Activated CD8-positive, alpha-beta memory T cell treated with anti-CD3 and anti-CD28 coated beads, Interleukin-2, amount 50 U/mL, for 1 hour (primary cell): ENCODE measurements around the gene SPSB4.
"Not testable (repeated sequence)": the region's sequence is repeated elsewhere in the genome, so short reads cannot be mapped to it uniquely, and the experiment has no call there.

Source experiments
- DNase-seq: peaks from one replicate; pipeline ENCODE4 v3.0.0-alpha.2; 2020; ENCODE audit errors: extremely low read depth

The SPSB4 gene

DNA sequence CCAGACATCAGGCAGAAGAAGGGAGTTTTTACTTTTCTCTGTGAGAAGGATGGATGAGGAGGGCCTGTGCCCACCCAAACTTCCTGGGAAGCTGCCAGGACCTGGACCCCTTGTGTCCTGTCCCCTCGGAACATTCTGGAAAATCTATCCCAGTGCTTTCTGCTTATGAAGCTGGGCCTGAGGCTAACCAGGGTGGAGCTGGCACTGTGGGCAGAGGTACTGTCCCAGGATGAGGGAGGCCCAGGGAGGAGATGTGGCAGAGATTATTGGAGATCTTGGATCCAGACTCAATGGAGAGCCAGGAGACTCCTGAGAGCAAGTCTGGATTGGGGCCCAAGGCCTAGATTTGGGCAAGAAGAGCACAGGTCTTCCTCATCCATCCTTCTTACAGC, 44.4 kb downstream of the SPSB4 start:
- DNase-seq, result no peak

DNA sequence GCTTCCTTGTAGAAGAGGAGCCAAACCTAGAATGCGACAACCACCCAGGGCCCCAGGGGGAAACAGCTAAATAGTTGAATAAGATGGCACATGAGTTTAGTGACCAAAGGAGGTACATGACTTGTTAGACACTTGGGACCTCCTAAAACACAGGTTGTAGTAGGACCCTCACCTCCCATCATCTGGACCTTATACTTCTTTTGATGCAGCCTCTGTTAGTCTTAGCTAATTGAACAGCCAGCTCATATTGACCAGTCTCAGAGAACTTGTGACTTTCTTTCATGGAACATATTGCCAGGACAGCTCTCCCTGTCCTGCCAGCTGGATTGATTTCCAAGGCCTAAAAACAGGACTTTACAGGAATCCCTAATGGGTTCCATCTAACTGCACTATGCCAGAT, 45.0 kb downstream of the SPSB4 start:
- no peak for DNase-seq

DNA sequence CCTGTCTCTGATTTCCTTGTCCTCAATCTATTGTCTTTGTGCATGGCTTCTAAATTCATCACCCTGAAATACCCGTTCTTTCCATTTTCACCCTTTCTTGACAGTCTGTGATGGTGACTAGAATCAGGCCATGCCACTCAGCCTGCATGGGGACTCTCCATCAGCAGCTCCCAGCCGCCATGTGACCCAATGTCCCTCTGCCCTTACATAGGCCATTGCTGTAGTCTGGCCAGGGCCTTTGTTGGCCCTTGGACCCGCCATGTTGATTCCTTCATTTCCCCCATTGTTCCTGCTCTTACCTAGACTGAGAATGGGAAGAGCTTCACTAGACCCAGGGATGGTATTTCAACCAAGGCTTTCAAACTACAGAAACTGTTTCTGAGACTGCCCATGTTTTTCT, 45.8 kb downstream of the SPSB4 start:
- no peak for DNase-seq

GRCh38 chr3:141100112-141100511, 49.0 kb downstream of the SPSB4 start:
- no peak for DNase-seq

DNA sequence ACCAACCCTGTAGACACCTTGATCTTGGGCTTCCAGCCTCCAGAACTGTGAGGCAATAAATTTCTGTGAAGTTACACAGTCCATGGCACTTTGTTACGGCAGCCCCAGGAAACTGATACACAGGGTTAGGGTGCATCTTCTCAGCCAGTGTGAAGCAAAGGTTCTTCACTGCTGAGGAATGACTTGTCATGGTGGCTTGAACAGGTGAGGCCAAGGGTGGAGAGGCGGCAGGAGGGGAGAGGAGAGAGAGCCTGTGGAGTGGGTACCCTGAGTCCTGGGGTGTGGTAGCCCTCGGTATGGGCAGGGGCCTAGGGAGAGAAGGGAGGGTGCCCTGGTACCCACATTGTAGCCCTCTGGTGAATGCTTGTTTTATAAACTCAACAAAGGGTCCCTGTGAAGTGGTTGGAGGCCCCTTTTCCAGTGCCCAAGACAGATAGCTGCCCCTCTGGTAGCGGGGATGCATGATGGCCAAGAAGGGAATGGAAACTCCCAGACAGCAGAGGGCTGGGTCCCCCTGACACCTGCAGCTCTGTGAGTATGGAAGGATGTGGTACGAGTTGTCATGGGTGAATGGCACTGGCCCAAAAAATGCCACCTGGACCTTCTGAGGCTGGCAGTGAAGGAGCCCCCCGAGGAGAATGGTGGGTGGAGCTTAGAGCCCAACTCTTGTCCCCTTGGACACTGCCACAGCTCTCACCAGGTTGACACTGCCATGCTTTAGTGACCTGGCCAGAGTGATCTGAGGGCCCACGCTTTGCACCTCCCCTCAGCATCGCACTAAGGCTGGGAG, 49.6 kb downstream of the SPSB4 start:
- no peak for DNase-seq

DNA sequence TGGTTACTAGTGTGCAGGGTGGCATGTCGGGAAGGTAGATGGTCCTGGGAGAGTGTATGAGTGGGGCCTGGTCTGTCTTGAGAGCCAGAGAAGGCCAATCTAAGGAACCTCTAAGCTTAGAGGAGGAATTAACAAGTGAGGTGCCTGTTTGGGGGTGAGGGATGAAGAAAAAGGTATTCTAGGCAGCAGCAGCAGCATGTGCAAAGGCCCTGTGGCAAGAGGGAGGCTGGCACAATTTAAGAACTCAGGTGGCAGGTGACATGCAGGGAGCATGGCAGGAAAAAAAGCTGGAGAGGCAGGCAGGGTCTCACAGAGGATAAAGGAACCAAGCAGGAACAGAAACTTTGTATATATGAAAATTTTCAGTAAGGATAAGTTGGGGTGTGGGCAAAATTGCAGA, 51.2 kb downstream of the SPSB4 start:
- DNase-seq, result no peak

DNA sequence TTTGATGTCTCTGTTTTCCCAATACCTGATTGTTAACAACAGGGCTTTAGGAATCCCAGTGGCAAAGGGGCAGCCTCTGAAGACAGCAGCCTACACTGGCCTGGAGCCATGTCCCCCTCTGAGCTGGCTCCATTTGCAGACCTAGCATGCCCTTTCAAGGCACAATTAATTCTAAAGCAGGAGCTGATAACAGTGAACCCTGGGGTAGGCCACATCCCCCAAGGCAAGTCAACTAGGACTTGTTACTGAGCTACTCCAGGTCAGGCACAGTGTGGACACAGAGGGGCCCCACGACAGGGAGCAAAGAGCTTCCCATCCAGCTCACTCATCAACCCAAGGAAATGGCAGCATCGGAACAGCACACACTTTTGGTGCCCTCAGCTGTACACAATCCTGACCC, 51.9 kb downstream of the SPSB4 start:
- no peak for DNase-seq

DNA sequence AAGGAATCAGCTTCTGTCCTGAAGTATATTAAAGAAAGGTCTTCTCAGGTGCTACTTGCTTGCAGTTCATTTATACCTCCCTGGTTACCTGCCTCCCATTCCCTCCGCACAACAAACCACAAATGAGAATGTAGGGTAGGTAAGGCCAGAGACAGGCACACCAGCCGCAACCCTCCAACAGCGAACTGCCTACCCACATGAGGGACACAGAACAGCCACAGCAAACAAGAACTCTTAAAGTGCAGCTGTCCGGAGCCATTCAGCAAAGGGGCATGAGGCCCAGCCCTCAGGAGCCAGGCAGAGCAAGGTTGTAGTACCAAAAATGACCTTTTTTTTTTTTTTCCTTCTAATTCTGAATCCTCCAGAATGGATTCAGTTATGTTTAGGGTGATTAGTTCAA, 52.4 kb downstream of the SPSB4 start:
- no peak for DNase-seq

GRCh38 chr3:141104151-141104821, 53.1 kb downstream of the SPSB4 start:
- DNase-seq, result no peak

- peak; percentile 22 for DNase-seq
These were observed 54.9 kb downstream of the SPSB4 start for GRCh38 chr3:141105828-141106628.

GRCh38 chr3:141106842-141107241, 55.7 kb downstream of the SPSB4 start:
- no peak for DNase-seq

- DNase-seq, result no peak
These were observed 56.9 kb downstream of the SPSB4 start for GRCh38 chr3:141108039-141108438.

DNA sequence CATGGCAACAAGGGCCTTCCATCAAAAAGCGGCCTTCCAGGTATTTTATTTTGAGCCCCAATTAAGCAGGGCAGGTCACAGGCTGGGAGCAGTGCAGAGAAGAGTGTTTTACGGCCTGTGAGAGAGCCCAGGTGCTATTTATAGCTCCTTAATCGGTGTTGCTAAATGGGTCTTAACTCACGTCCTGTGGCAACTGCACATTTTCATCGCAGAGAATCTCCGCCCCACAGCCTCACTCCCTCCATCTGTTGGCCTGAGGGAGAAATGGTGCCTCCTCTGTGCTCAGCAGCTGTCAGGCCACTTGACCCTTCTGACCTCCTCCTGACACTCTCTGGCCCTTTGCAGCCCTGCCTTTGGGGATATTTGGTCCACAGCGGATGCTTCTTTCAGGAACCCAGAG, 58.6 kb downstream of the SPSB4 start:
- DNase-seq, result no peak

GRCh38 chr3:141110322-141110721, 59.2 kb downstream of the SPSB4 start:
- DNase-seq, result no peak

GRCh38 chr3:141111364-141112155, 60.4 kb downstream of the SPSB4 start:
- DNase-seq, result no peak

- no peak for DNase-seq
These were observed 61.6 kb downstream of the SPSB4 start for GRCh38 chr3:141112686-141113297.

DNA sequence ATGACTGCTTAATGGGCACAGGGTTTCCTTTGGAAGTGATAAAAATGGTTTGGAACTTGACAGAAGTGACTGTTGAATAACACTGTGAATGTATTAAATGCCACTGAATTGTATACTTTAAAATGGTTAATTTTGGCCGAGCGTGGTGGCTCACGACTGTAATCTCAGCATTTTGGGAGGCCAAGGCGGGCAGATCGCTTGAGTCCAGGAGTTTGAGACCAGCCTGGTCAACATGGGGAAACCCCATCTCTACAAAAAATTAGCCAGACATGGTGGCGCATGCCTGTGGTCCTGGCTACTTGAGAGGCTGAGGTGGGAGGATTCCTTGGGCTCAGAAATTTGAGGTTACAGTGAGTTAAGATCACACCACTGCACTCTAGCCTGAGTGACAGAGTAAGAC, 62.5 kb downstream of the SPSB4 start:
- DNase-seq, result not testable (repeated sequence)

DNA sequence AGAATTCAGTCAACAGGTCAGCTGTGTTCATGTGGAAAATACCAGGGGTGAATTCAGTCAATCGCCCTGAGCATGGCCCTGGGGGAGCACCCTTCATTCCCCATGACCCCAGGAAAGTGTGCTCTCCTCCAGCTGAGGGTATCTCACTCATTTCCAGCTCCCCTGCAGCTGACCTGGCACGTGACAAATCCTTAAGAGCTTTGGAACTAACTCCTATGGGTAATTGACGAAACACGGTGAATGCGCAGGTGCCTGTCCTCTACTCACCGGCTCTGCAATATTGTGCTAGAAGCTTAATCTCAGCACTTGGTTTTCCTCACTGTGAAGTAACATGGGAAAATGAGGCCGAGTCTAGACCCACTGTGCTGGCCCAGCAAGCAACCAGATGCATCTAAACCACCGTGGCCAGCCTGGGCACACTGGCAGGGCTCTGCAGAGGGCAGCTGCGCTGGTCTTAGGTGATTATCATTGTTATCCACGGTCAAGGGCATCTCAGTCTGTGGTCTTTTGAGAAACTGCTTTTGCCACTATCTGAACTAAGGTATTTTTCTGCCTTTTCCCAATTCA, 63.1 kb downstream of the SPSB4 start:
- DNase-seq, result no peak

GRCh38 chr3:141114816-141115460, 63.8 kb downstream of the SPSB4 start:
- DNase-seq, result no peak

GRCh38 chr3:141115789-141116541, 64.8 kb downstream of the SPSB4 start:
- no peak for DNase-seq
